Amygdala (tissue), 56 donors: ENCODE results near the gene NSG2.
"Not testable (repeated sequence)": the region's sequence is repeated elsewhere in the genome, so short reads cannot be mapped to it uniquely, and the experiment has no call there.

Experiments
- DNase-seq, 56 donors: peaks; one replicate each; lab custom pipeline; 2025; lab: John Stamatoyannopoulos, UW

The NSG2 gene

GRCh38 chr5:174045470-174046025 is at the start of gene NSG2:
Gene NSG2 (plus strand): TSS chr5:174045706. CDS start chr5:174046756, 1,050 bp downstream.
- DNase-seq: peak in 55 of 56 donors; percentile 24 to 93 (median 80)

- no peak for DNase-seq
Measured at GRCh38 chr5:173997331-173997730, 48.2 kb upstream of the NSG2 start.

- no peak for DNase-seq
Measured at GRCh38 chr5:173998531-173998930, 47.0 kb upstream of the NSG2 start.

- no peak for DNase-seq
Measured at GRCh38 chr5:174000076-174000475, 45.4 kb upstream of the NSG2 start.

GRCh38 chr5:174003795-174004194 is 41.7 kb upstream of the NSG2 start:
- DNase-seq: no peak

GRCh38 chr5:174008922-174009321 is 36.6 kb upstream of the NSG2 start:
- DNase-seq: no peak

GRCh38 chr5:174010365-174010764 is 35.1 kb upstream of the NSG2 start:
- no peak for DNase-seq

- DNase-seq: no peak
Measured at GRCh38 chr5:174011441-174011840, 34.1 kb upstream of the NSG2 start.

- not testable (repeated sequence) for DNase-seq
Measured at GRCh38 chr5:174020069-174020927, 25.2 kb upstream of the NSG2 start.

- DNase-seq: no peak
Measured at GRCh38 chr5:174020928-174021304, 24.6 kb upstream of the NSG2 start.

GRCh38 chr5:174022384-174023095 is 23.0 kb upstream of the NSG2 start:
- DNase-seq: no peak

- no peak for DNase-seq
Measured at GRCh38 chr5:174030286-174030685, 15.2 kb upstream of the NSG2 start.

- DNase-seq: no peak
Measured at GRCh38 chr5:174044466-174045254, 846 bp upstream of the NSG2 start.

GRCh38 chr5:174046558-174046957 is 1.1 kb downstream of the NSG2 start:
- DNase-seq: no peak

GRCh38 chr5:174047472-174048099 is 2.1 kb downstream of the NSG2 start:
- peak in 5 of 56 donors; percentile 25 to 62 (median 36) for DNase-seq

GRCh38 chr5:174052636-174053035 is 7.1 kb downstream of the NSG2 start:
- DNase-seq: no peak

- DNase-seq: peak in 1 of 56 donors; percentile 15
Measured at GRCh38 chr5:174053905-174054304, 8.4 kb downstream of the NSG2 start.

GRCh38 chr5:174056064-174056847 is 10.8 kb downstream of the NSG2 start:
- no peak for DNase-seq

- DNase-seq: no peak
Measured at GRCh38 chr5:174057206-174057605, 11.7 kb downstream of the NSG2 start.
